Cardiac septum (tissue), 1 donor: Measurements from ENCODE around the gene EFNA4. TPM values are rescaled to one million over a fixed set of nuclear protein-coding genes. Genes with fewer than 3 reads are reported as not detected.

Experiments used
- DNase-seq: peaks from one replicate; pipeline ENCODE4 v3.0.0-alpha.2; 2020; ENCODE audit warnings: low spot score
- intact Hi-C: fragments of 100-400 bp; cut with DNase I; formaldehyde crosslinking; loops from one replicate; pipeline ENCODE4 v1.14.0; 2022
- total RNA-seq: library from RNA; stranded (reverse); fragmentation: NEBNext Ultra II Directional; extraction: Animal tissue kit (Norgen Biotek cat#: 25700); gene quantifications from one replicate; pipeline ENCODE4 v1.2.1, GENCODE V29; 2021
- donor health status: DM: no; HTN: no; CAD: no.

Gene EFNA4
- total RNA-seq, 1 donor from 2014 or later: 1.9 TPM

GRCh38 chr1:155030243-155030795 is 33.2 kb upstream of the EFNA4 start:
- DNase-seq: no peak
- intact Hi-C loops: no loop called here

DNA sequence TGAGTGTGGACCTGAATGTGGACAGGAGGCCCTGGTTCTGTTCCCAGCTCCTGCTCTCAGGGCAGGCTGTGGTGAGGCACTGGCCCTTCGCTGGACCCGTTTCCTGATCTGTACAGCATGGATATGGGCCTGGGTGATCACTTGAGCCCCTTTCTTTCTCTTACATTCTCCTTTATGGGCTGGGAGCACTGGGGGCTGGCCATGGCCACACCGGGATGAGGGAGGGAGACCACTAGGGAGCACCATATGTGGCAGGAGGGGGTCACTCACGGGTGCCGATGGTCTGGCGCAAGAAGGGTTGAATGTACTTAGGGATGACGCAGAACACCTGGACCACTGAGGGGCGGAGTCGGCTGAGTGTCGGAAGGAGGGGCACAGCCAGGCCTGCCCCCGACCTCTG is 32.6 kb upstream of the EFNA4 start:
- intact Hi-C loops: no loop called here
- DNase-seq: no peak

- no peak for DNase-seq
- intact Hi-C loops: no loop called here
Observed at GRCh38 chr1:155032886-155033285, 30.7 kb upstream of the EFNA4 start.

DNA sequence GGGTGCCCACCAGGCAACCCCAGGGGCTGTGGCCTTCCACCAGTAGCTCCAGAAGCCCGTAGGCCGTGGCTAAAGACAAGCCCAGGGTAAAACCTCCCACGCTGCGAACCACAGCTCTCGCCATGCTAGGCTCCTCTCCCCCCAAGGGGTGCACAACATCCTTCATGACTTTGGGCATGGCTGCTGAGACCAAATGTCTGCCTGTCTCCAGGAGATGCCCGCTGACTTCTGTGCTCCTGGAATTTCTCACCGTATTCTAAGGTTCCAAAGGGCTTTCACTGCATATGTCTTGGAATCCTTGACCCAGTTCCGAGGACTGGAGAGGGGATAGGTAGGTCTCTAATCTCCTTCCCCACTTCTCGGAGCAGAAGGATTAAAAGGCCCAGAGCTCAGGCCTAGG is 30.0 kb upstream of the EFNA4 start, which contains the start of the genes DCST1 and DCST2:
TSS of gene DCST1 (plus strand) at position 301 of the 400 bp plus-strand sequence. CDS start 213 bp downstream, outside the sequence.
TSS of gene DCST2 (minus strand) at position 258 of the 400 bp plus-strand sequence. CDS start at position 178, 80 bp downstream.
- no peak for DNase-seq
- intact Hi-C loops: no loop called here

DNA sequence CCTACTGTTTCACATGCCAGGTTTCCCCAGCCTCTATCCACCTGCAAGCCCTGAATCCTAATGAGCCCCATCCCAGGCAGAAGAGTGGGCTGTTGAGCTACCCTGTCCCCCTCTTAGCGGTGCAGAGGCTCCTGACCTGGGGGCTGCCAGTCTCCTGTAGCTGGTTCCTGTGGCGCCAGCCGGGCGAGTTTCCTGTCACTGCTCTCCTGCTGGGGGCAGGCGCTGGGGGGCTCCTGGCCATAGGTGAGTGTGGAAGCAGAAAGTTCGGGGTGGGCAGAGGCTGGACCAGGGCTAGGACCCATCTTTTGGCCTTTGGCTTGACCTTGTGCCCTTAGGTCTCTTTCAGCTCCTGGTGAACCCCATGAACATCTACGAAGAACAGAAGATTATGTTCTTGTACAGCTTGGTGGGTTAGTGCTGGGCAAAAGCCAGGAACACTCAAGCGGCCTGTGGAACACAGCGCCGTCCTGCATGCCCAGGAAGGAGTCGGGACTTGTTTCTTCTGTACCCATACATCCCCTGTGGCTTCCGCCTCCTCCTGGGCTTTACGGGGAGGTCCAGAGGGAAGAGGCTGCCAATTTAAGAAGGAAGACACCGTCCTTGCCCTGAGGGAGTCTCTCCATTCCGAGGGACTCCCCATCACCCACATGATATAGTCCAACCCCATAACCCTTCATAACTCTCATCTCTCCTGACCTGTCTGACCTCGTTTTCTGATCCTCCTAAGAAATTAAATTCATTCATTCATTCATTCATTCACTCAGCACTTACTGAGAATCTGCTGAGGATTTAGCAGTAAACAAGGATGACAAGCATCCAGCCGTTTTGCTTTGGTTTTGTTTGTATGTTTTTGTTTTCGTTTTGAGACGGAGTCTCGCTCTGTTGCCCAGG is 29.0 kb upstream of the EFNA4 start:
- DNase-seq: no peak
- intact Hi-C loops: no loop called here

DNA sequence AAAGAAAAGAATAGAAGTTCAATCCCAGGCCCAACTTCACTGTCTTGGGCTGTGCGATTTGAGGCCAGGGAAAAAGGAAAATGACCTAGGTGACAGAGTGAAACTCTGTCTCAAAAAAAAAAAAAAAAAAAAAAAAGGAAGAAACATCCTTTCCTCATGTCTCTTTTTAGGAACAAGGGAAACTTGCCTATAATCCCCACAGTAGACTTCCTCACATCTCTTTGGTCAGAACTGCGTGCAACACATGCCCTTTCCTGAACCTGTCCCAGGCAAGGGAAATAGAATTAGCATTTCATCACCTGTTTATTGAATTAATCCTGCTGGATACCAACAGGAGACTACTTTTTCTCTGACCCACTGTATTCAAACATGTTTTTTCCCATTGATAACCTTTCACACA is 27.6 kb upstream of the EFNA4 start:
- DNase-seq: no peak

GRCh38 chr1:155037043-155037442 is 26.5 kb upstream of the EFNA4 start:
- no peak for DNase-seq
- intact Hi-C loops: no loop called here

More for the DNA sequence above, 27.6 kb upstream of the EFNA4 start:
- intact Hi-C loops: no loop called here

DNA sequence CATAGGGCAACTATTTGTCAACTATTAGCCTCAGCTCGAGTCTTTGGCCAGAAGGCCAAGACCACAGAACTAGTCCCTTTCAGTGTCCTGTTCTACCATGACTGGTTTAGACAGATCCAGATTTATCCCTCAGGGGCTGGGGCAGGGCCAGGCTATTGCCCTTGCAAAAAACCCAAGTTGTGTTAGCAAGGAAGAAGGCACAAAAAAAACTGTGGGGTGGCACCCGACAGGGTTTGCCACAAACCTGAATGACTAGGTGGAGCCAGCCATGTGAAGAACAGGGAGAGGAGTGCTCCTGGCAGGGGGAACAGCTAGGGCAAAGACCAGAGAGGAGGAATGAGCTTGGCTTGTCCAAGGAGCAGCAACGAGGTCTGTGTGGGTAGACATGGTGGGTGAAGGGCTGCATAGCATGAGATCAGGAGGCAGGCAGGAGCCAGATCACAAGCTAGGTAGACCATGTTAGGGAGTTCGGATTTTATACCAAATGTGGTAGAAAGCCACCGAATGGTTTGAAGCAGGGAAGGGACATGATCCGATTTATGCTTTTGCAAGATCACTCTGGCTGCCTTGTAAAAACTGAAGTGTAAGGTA is 25.6 kb upstream of the EFNA4 start:
- intact Hi-C loops: no loop called here
- no peak for DNase-seq

GRCh38 chr1:155038602-155039307 is 24.8 kb upstream of the EFNA4 start:
- intact Hi-C loops: no loop called here
- no peak for DNase-seq

DNA sequence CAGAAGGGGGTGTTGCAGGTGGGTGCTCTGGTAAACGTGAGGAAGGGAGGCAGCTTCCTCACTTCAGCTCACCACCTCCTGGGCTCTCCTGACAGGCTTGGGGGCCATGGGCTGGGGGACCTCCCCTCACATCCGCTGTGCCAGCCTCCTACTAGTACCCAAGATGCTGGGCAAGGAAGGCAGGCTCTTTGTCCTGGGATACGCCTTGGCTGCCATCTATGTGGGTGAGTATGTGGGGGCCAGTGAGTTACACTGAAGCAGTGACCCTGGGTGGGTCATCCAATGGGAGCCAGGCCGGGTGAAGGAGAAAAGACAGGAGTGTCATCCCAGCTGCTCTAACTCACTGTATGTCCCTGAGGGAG is 24.3 kb upstream of the EFNA4 start:
- DNase-seq: no peak
- intact Hi-C loops: no loop called here

DNA sequence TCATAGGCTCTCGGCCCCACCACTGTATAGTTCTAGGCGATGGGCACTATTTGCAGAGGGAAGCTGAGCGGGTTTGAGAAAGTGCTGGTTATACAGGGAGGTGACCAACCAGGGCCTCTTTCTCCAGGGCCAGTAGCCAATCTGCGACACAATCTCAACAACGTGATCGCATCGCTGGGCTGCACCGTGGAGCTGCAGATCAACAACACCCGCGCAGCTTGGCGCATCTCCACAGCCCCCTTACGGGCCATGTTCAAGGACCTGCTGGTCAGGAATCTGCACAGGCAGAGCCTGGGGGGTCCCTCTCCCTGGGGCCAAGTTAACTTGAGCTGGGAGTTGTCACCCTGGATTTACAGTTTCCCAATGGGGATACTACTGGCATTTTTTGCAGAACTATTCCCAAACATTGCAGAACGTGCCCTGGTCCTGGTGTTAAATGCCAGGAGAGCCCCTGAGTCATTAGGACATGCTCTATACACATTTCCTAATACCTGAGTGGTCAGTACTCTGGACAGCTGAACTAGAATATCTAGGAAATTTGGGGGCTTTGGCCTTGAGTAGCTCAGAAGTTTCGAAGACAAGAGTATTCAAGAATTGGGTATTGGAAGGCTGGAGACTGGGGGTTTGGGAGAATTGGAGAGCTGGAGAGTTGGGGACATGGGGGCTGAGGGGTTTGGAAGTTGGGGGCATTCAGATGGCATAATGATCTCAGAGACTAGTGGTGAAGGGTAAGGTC is 23.0 kb upstream of the EFNA4 start:
- DNase-seq: no peak
- intact Hi-C loops: no loop called here

DNA sequence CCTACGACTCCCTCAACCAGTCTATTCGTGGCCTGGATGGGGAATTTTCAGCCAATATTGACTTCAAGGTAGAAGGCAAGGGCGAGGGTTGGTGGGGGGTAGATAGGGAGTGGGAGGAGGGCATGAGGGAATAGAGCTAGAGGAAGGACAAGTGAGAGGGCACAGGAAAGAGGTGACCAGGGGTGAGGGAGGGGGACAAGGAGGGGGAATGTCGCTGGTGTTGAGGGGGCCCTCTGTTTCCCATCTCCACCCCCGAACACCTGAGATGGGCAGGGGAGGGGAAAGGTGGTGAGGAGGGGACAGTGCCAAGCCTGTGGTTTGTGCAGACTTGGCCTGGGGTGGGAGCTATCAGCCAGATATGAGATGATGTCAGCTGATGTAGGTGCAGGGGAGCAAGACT is 20.8 kb upstream of the EFNA4 start:
- intact Hi-C loops: no loop called here
- no peak for DNase-seq

GRCh38 chr1:155043301-155043702 is 20.2 kb upstream of the EFNA4 start:
- no peak for DNase-seq
- intact Hi-C loops: no loop called here

- intact Hi-C loops: no loop called here
- DNase-seq: no peak
Observed at GRCh38 chr1:155043793-155044192, 19.7 kb upstream of the EFNA4 start.

DNA sequence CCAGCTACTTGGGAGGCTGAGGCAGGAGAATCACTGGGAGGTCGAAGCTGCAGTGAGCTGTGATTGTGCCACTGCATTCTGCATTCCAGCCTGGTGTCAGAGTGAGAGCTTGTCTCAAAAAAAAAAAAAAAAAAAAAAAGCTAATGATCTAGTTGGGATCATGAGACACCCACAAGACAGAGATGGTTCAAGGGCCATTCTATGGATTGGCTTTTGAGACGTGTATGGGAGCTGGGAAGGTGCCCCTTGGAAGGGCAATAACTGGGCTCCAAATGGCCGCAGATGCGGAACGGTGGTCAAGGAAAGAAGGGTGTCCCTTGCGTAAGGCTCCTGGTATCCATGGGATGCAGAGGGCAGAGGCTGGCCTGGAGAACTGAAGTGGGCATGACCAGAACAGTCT is 19.2 kb upstream of the EFNA4 start:
- intact Hi-C loops: no loop called here
- DNase-seq: no peak

- intact Hi-C loops: no loop called here
- DNase-seq: peak; percentile 90
Observed at GRCh38 chr1:155044812-155045657, 18.5 kb upstream of the EFNA4 start.

GRCh38 chr1:155048449-155049334 is 14.8 kb upstream of the EFNA4 start:
- intact Hi-C loops: no loop called here
- DNase-seq: no peak
